HG02970 (cell line): ENCODE measurements around the gene ANKRD13D.

ENCODE experiments used
- ATAC-seq: cut with Tn5 transposase; IDR thresholded peaks from one replicate; pipeline ENCODE4 v1.9.1; 2021; ENCODE audit warnings: mild to moderate bottlenecking, moderate library complexity, moderate number of reproducible peaks; ENCODE audit not compliant: unreplicated experiment, low FRiP score

ANKRD13D gene

GRCh38 chr11:67261640-67261945 lies 27.5 kb upstream of the ANKRD13D start:
- ATAC-seq, result no peak

DNA sequence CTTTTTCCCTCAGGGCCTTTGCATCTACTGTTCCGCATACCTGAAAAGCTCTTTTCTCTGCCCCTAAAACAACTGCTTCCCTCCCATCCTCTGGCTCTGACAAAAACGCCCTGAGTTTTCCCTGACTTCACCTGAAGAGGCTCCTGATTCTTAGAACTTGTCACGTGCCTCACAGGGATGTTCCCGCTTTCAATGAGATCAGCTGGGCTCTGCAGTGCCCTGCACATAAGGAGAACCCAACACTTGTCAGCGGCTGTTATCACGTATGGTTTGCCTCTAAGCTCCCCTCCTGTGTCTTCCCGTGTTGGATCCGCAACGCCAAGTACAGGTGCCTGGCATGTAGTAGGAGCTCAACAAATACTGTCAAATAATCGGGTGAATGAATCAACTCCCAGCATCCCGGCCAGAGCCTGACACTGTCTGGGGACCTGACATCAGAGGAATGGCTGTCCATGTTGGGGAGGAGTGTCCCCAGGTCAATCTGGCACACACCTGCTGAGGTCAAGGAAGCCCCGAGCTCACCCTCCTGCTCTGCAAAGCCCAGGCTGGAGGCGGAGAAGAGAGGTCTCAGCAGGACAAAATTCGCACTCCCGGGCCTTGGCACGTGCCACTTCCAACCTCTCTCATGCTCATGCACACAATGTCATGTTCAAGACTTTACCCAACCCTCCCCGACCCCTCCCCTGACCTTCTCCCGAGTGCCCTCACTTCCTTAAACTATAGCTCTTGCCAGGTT lies 27.0 kb upstream of the ANKRD13D start:
- ATAC-seq, result no peak

GRCh38 chr11:67262731-67263675 lies 26.1 kb upstream of the ANKRD13D start:
- ATAC-seq, result no peak

GRCh38 chr11:67264260-67264659 lies 24.8 kb upstream of the ANKRD13D start:
- no peak for ATAC-seq

- ATAC-seq, result no peak
Observed at GRCh38 chr11:67264877-67265632, 24.0 kb upstream of the ANKRD13D start.

GRCh38 chr11:67265633-67266448 lies 23.3 kb upstream of the ANKRD13D start:
- ATAC-seq, result peak; percentile 51

DNA sequence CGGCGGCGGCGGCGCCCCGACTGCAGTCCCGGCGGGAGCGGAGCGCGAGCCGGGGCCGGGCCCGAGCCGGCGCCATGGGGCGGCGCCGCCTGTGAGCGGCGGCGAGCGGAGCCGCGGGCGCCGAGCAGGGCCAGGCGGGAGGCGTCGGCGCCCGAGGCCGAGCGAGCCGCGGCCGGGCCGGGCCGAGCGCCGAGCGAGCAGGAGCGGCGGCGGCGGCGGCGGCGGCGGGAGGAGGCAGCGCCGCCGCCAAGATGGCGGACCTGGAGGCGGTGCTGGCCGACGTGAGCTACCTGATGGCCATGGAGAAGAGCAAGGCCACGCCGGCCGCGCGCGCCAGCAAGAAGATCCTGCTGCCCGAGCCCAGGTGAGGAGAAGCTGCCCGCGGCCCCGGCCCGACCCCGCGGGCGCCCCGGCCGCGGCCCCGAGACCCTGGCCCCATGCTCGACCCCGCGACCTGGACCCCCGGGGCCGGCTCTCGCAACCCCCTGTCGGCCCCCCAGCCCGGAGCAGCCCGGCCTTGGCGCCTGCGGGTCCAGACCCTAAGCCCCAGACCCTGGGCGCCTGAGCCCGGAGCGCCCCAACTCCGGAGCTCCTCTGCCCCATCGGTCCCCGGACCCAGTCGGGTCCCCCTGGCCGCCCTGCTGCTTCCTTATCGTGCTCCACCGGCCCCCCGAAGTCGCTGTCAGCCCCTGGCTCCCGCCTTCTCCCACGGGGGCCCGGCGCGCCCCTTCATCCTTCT lies 22.5 kb upstream of the ANKRD13D start, which contains the start of gene GRK2:
Gene GRK2, plus strand, starts transcription at position 25 of the 739 bp plus-strand sequence. Its CDS starts 227 bp downstream, at position 252.
- ATAC-seq, result no peak

- ATAC-seq, result no peak
Observed at GRCh38 chr11:67267188-67268080, 21.7 kb upstream of the ANKRD13D start.

- no peak for ATAC-seq
Observed at GRCh38 chr11:67268081-67268961, 20.8 kb upstream of the ANKRD13D start.

- no peak for ATAC-seq
Observed at GRCh38 chr11:67268962-67269268, 20.2 kb upstream of the ANKRD13D start.

DNA sequence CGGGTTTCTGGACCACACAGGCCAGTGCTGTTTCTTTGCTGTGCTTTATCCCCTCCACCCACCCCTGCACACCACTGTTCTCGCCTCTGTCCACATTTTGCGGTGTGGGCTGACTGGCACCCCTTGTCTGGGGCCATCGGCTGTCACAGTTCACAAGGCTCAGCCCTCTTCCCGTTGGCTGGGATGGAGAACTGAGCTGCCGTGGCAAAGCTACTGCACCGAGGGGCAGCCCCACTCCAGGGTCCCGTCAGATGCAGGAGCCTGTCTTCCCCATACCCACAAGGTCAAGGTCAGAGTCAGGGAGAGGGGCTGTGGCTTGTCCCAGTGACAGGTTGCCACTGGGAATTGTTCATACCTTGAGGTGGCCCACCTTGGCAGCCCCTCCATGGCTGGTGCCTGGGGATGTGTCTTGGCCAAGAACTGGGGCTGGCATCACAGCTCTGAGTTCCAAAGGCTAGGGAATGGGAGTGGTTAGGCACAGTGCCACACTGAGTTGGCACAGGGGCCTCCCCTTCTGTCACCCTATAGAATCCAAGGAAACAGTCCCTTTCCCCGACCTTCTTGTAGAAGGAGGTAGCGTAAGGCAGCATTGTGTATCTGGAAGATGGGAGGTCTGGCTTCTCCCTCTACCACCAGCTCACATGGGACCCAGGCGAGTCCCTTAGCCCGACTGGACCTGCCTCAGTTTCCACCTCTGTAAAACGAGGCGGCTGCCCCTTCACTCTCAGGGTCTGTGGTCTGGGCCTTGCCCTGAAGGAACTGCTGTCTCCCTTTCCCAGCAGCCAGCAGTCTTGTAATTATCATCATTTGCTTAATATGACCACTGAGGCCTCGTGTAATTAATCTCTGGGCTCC lies 19.5 kb upstream of the ANKRD13D start:
- no peak for ATAC-seq

GRCh38 chr11:67270256-67271204 lies 18.6 kb upstream of the ANKRD13D start:
- ATAC-seq, result no peak

GRCh38 chr11:67271205-67271540 lies 17.9 kb upstream of the ANKRD13D start:
- ATAC-seq, result no peak

GRCh38 chr11:67271541-67272284 lies 17.4 kb upstream of the ANKRD13D start:
- no peak for ATAC-seq
